Esophagus squamous epithelium (tissue), 4 donors: Measurements from ENCODE around the gene IQCH.

Experiments used
- CTCF ChIP-seq, 6 experiments: fragments of 450-650 bp in 4 of 6; fragments of 200-600 bp in 2 of 6; sonication (generic) in 2 of 6; IDR thresholded peaks; one replicate each; pipeline ENCODE4 v1.5.1; 2016 to 2019; ENCODE audit warnings: antibody characterized with exemption in 6 of 6, mild to moderate bottlenecking in 4 of 6, moderate library complexity in 4 of 6
- POLR2A ChIP-seq, 4 donors: fragments of 450-650 bp; IDR thresholded peaks; one replicate each; pipeline ENCODE4 v1.6.1; 2017; ENCODE audit warnings: antibody characterized with exemption in 4 of 4, mild to moderate bottlenecking in 4 of 4, moderate library complexity in 3 of 4

DNA sequence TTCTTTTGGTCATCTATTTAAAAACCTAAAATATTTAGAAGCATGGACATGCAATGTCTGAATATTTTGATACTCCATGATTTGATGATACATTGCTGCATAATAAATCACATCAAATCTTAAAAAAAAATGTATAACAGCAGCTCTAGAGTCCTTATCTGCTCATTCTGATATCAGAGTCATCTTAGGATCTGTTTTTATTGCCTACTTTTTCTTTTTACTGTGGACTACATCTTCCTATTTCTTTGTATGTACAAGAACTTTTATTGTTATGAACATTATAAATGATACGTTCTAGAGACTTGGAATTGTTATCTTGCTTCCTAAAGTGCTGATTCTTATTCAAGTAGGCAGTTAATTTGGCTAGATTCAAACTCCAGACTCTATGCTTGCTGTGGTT is 72.7 kb downstream of the IQCH start:
- TF ChIP-seq CTCF (IDR thresholded peaks at IDR 0.05) (no peak), POLR2A (IDR thresholded peaks at IDR 0.05) (no peak)
